Muscle layer of duodenum (tissue), 2 donors: ENCODE results near the gene SLC35E4.
A peak's percentile ranks its signal among the peaks of the same experiment; 100 is the strongest.

Experiments used
- H3K27ac ChIP-seq: one replicate; pipeline ENCODE4 v1.7.0; 2013; ENCODE audit warnings: mild to moderate bottlenecking, low read length
- H3K27me3 ChIP-seq: one replicate; pipeline ENCODE4 v1.7.0; 2013; ENCODE audit warnings: low read depth, mild to moderate bottlenecking, control low read depth, low read length
- H3K36me3 ChIP-seq, 2 donors: one replicate each; pipeline ENCODE4 v1.7.0; 2013; ENCODE audit warnings: low read length in 2 of 2, control low read depth in 1 of 2, mild to moderate bottlenecking in 1 of 2; ENCODE audit not compliant: insufficient read depth in 2 of 2, control insufficient read depth in 1 of 2
- H3K4me1 ChIP-seq, 2 donors: one replicate each; pipeline ENCODE4 v1.7.0; 2013; ENCODE audit warnings: low read length in 2 of 2, mild to moderate bottlenecking in 2 of 2, control low read depth in 1 of 2, moderate library complexity in 1 of 2; ENCODE audit not compliant: insufficient read depth in 2 of 2, control insufficient read depth in 1 of 2
- H3K4me3 ChIP-seq, 2 donors: one replicate each; pipeline ENCODE4 v1.7.0; 2013; ENCODE audit warnings: low read length in 2 of 2, low read depth in 1 of 2, mild to moderate bottlenecking in 1 of 2
- H3K9me3 ChIP-seq, 2 donors: one replicate each; pipeline ENCODE4 v1.7.0; 2013; ENCODE audit warnings: low read length in 2 of 2, control low read depth in 1 of 2, mild to moderate bottlenecking in 1 of 2; ENCODE audit not compliant: control insufficient read depth in 1 of 2
- donor health status: healthy.

Gene SLC35E4

GRCh38 chr22:30695351-30695851 is 59.8 kb downstream of the SLC35E4 start:
- Histone ChIP-seq H3K9me3 (no peaks in the 10 kb centered on the region), H3K4me3 (peak overlapping the region; percentile 42 to 61), H3K27me3 (no peaks in the 10 kb centered on the region), H3K4me1 (peaks cover 0 to 14% of the 10 kb centered on the region in 2 donors), H3K27ac (no peak overlapping the region), H3K36me3 (no peaks in the 10 kb centered on the region)

- H3K27ac ChIP-seq, result no peak overlapping the region
- H3K9me3 ChIP-seq, result no peaks in the 10 kb centered on the region
- peaks cover 0 to 14% of the 10 kb centered on the region in 2 donors for H3K4me1 ChIP-seq
- no peak overlapping the region for H3K4me3 ChIP-seq
- H3K27me3 ChIP-seq, result no peaks in the 10 kb centered on the region
- H3K36me3 ChIP-seq, result no peaks in the 10 kb centered on the region
Measured at GRCh38 chr22:30695871-30696655, 60.5 kb downstream of the SLC35E4 start.
